HL-60/S4 treated with phorbol 12-myristate 13-acetate at 8.2 ng/mL for 4 days and 3 days (cell line): ENCODE data around the gene MAPRE2.

Source experiments
- in situ Hi-C: fragments of 300-500 bp; cut with MboI; formaldehyde crosslinking; loops from 2 replicates; pipeline ENCODE4 v1.15.0; 2022; ENCODE audit warnings: low sequenced_read_pairs

MAPRE2 gene

DNA sequence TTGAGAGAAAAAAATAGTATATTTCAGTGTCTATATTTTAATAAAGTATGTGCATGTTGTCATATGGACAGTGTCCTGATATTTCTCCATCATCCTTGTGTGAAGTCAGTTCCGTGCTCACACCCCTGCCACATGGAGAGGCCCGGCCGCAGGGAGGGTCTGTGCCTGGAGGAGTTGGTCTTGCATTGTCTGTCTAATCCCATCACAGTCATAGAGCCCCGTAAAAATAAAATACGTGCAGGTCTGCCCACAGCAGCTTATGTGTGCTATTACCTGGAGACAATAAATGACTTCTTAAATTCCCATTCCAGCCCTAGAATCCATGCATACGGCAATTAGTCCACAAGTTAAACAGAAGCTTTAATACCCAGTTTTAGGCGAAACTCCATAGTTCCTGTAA, 20.1 kb downstream of the MAPRE2 start:
- in situ Hi-C loops: no loop called here

GRCh38 chr18:35061804-35062203, 20.6 kb downstream of the MAPRE2 start:
- in situ Hi-C loops: no loop called here

GRCh38 chr18:35062408-35062807, 21.2 kb downstream of the MAPRE2 start:
- in situ Hi-C loops: no loop called here

DNA sequence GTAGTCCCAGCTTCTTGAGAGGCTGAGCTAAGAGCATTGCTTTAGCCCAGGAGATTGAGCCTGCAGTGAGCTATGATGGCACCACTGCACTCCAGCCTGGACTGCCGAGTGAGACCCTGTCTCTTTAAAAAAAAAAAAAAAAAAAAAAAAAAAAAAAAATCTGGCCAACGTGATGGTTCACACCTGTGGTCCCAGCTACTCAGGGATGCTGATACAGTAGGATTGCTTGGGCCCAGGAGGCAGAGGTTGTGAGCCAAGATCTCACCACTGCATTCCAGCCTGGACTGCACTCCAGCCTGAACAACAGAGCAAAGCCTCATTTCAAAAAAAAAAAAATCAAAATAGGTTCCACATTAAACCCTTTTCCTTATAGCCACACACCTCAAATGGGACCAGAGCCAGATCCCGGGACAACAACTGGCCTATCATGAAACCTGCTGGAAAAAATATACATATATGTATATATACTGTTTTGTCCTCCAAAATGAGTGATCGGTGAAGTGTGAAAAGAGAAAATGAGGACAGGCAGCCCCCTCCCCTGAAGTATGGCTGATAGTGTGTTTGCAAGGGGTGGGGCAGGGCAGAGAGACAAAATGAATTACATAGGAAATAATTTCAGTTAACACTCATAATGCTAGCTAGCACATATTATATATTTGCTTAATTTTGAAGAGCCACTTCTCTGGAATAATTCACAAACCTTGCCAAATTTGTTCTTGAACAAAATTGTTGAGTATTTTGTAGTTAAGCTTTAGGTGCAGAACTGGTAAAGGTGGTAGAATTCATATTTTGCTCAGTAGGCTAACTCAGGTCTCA, 22.9 kb downstream of the MAPRE2 start:
- in situ Hi-C loops: no loop called here

DNA sequence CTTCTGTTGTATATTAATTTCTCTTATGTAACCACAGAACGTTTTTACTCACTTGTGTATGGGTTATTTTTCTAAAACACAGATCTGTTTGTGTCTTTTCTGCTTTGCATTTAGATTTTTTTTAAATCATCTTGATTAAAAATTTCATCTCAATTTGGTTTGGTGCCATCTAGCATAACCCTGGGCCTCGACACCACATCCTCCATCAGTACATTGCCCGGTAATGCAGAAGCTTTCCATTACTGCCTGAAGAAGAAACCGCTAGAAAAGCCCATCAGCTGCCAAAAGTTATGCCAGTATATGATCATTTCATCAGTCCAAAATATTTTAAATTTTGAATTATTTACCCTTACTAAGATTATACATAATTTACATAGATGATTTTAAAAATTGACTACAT, 26.2 kb downstream of the MAPRE2 start:
- in situ Hi-C loops: no loop called here

DNA sequence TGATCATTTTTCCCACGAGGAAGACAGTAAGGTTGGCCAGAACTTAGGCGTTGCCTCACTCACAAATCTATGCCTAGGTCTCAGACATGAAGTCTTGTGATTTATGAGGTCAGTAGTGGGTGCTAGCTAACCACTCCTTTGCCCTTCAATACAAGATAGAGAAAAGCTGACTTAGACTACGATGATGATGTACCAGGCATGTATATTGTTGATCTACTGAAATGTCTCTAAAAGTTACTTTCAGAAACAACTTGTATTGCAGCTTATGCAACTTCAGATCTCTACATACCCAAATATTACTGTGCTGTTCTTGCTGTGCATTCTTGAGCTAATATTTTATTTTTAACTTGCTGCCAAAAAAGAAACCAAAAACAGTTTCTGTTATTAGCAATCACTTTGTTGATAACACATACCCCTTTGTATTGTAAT, 30.6 kb downstream of the MAPRE2 start:
- in situ Hi-C loops: no loop called here

GRCh38 chr18:35072616-35073015, 31.4 kb downstream of the MAPRE2 start:
- in situ Hi-C loops: no loop called here

DNA sequence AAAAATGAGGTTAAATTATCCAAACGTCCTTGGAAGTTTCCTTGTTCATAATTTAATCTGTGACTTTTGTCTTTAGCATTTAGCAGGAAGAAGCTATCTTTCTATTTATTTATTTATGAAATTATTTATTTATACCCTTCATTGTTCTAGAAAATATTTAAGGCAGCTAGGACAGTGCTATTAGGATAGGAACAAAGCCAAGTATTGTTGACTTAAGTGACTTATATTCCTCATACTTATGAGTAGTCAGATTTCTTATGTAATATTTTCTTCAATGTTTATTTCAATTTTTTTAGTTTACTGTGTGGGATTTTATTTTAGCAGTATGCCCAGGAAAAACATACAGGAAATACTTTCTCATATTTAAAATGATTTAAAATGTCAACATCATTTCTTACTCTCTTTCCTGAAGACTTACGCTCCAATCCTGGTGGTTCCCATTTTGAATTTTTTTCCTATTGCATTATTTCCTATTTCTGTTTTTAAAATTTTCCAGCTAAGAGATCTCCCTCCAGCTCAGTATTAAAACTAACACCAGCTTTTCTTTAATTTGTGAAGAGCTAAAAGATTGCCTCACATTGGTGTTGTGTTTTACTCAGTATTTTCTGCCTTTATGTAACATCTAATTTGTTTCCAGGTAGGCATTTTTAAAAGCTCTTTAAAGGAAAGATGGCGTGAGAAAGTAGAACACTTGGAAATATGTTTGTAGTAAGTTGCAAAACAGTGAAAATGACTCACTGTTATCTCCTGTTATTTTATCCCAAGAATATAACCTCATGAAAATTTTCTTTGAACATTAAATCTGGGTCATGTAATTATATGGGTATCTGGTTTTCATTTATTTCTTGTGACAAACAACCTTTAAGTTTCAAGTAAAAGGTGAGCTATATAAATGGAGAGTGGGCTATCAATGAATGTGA, 32.2 kb downstream of the MAPRE2 start:
- in situ Hi-C loops: no loop called here

GRCh38 chr18:35074581-35074980, 33.4 kb downstream of the MAPRE2 start:
- in situ Hi-C loops: no loop called here

DNA sequence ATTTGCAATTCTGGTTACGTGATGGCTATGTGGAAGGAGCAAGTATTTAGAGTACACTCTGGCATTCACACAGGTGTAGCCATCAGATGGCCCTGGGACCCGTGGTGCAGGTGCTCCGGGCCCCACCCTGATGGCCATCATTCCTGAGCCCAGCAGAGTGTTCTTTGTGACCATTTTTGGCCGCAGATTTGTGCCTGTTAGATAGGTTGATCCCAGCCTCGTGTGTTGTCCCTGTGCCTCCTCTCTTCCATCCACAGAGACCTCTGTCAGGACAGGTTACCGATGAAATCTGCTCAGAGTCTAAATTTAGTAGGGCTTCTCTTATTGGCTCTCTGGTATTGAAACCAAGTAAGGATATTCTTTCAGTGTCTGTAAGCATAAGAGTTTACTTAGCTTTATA, 33.9 kb downstream of the MAPRE2 start:
- in situ Hi-C loops: no loop called here

DNA sequence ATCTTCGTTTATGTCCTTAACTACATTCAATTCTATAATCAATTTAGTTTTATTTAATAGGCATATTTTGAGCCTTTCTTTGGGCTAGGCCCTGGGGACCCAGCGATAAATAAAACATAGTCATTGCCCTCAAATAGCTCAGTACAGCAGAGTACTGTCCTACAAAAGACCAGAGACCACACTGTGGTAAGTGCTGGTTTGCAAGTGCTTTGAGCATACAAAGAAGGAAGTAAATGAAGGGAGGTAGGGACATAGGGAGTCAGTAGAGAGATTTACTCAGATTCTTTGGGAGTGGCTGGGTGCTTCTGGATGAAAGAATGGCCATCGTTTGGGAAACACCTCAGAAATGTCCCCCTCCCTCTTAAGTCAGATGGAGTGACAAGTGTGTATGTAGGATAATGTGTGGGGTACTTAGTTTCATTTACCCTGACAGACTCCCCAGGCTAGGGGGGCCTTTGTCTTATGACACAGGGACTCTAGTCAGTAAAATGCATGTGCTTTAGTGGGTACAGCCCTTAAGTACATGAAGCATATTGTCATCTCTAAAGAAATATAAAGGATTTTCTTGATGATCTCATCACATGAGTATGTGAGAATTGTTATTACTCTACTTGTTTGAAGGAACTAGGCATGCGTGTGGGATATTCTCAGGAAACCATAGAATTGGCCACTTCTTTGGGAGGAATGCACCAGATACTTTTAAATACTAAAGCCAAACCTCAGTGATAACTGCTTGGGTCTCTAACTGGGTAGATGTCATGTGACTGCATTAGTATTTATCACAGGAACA, 35.1 kb downstream of the MAPRE2 start:
- in situ Hi-C loops: no loop called here

GRCh38 chr18:35077937-35078336, 36.7 kb downstream of the MAPRE2 start:
- in situ Hi-C loops: no loop called here

DNA sequence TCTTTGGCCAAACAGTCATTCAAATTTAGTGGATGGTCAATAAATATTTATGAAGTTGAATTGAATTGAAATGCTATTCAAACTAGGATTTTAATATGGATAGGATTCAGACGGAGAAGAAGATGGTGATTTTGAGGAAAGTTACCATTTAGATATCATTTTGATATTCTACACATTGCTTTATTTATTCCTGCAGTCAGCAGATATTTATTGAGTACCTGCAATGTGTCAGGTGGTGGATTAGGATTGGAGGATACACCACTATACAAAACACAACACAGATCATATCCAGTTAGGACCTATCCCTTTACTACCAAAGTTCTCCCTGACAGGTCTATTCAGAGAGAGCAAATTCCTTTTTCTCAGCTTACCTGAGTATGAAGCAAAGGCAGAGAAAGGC, 38.8 kb downstream of the MAPRE2 start:
- in situ Hi-C loops: no loop called here

- in situ Hi-C loops: no loop called here
These were observed 42.0 kb downstream of the MAPRE2 start for GRCh38 chr18:35083174-35083712.

DNA sequence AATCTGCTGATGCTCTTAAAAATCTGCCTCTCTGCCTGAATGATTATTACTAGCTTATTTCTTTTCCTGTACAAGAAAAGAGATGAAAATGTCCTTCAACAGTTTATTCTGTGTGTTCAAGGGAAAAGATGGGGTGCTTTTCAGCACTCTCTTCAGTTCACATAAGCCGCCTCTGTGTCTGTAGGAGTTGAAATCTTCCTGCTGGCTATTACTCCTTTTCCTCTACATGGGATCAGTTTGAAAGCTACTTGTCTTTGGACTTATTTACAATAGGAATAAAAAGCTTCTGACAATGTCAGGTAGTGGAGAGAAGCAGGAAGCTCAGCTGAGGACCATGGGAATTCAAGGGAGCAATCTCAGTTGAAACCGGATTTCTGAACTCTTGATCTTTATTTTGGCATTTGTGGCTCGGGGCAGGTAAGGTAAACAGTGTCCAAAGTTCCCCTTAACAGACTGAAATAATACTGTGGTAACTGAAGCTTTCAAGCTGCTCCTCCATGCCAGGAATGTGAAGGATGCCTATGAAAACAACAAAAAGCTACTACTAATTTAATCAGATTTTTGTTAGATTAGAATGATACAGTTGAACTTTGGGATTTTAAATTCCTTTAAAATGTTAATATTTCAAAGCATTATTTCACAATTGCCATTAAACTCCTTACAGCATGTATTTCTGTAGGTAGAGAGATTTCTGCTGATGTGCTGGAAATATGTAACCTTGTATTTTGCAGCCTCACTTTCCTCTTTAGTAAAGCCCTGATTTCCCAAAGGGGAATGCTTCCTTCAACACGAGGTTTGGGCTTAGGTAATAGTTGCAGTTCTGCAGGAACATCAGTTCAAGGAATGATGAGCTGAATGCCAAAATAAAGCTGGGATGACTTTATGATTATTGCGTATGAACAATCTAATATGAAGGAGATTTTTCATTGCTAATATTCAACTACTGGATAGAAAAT, 43.6 kb downstream of the MAPRE2 start:
- in situ Hi-C loops: no loop called here

GRCh38 chr18:35085450-35086380, 44.5 kb downstream of the MAPRE2 start:
- in situ Hi-C loops: no loop called here

GRCh38 chr18:35086704-35087103, 45.5 kb downstream of the MAPRE2 start:
- in situ Hi-C loops: no loop called here

DNA sequence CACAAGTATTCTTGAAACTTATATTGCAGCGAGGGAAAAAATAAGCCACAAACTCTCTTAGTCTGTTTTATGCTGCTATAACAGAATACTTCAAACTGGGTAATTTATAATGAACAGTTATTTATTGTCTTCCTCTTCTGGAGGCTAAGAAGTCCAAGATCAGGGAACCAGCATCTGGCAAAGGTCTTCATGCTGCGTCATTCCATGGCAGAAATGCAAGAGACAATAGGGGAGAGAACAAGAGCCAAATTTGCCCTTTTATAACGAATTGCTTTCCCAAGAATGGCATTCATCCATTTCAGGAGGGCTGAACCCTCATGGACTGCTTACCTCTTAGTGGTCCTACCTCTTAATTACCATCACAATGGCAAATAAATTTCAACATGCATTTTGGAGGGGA, 46.5 kb downstream of the MAPRE2 start:
- in situ Hi-C loops: no loop called here

DNA sequence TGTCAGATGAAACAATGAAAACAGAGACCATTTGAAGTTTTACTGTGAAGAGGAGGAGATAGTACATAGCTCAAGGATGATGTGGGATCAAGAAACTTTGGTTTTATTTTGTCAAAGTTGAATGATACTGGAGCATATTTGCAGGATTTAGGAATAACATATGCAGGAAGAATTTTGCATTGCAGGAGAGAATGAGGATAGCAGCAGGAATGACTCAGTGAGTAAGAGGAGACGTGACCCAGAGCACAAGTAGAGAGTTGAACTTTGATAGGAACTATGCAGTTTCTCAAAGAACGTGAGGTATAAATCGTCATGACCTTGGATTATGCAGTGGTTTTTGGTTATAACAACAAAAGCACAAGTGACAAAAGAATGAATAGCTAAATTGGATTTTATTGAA, 47.7 kb downstream of the MAPRE2 start:
- in situ Hi-C loops: no loop called here
